GM21717 (cell line): Measurements from ENCODE around the gene HSBP1L1.

Source experiments
- ATAC-seq: cut with Tn5 transposase; IDR thresholded peaks from one replicate; pipeline ENCODE4 v1.9.1; 2021; ENCODE audit warnings: mild to moderate bottlenecking, moderate library complexity; ENCODE audit not compliant: unreplicated experiment

The HSBP1L1 gene

DNA sequence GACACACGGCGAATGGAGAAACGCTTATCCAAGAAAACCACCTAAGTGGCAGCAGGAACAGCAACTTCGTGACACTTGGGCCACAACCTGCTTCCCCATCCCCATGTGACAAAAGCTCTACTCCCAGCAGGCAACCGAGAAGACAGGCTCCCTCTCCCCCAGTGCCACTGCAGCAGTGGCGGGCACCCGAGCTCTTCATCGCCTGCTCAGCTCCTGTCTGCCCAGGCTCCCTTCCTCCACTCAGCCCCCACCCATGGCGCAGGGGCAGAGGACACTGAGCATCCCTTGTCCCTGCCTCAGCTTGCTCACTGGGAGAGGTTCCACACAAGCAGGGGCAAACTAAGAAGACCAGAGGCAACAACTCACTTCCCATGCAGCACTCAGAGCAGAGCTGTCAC, 35.9 kb upstream of the HSBP1L1 start:
- no peak for ATAC-seq

DNA sequence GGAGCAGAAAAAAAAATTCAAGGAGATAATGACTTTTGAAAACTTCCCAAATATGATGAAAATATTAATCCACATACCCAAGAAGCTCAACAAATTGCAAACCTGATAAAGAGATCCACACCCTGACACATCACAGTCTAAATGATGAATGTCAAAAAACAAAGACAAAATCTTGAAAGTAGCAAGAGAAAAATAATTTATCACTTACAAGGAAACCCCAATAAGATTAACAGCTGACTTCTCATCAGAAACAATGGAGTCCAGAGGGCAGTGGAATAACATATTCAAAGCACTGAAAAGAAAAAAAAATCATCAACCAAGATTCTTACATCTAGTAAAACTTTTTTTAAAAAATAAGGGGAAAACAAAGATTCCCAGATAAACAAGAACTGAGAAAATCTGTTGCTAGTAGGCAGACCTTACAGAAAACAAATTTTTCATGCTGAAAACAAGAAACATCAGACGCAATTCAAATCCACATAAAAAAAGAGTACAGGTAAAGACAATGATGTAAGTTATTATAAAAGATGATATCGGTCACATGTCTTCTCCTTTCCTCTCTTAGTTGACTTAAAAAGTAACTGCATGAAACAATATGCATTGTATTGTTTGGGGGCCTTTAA, 34.3 kb upstream of the HSBP1L1 start:
- ATAC-seq, result no peak

DNA sequence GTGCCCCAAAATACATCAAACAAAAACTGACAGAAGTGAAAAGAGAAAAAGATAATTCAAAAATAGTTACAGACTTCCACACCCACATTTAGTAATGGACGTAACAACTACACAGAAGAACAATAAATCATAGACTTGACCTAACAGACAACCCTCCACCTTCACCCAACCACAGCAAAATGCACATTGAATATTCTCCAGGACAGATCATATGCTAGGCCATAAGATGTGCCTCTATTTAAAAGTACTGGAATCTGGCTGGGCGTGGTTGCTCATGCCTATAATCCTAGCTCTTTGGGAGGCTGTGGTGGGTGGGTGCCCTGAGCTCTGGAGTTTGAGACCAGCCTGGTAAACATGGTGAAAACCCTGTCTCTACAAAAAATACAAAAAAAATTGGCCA, 33.0 kb upstream of the HSBP1L1 start:
- no peak for ATAC-seq

DNA sequence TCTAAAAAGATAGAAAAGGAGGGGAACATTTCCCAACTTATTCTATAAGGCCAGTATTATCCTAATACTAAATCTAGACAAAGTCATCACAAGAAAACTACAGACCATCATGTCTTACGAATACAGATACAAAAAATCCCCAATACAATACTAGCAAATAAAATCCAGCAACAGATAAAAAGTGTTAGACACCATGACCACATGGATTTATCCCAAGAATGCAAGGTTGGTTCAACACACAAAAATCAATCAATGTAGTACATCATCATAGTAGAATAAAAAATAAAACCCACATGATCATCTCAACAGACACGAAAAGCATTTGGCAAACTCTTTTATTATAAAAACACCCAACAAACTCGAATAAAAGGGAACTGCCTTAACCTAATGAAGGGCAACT, 31.5 kb upstream of the HSBP1L1 start:
- ATAC-seq, result no peak

DNA sequence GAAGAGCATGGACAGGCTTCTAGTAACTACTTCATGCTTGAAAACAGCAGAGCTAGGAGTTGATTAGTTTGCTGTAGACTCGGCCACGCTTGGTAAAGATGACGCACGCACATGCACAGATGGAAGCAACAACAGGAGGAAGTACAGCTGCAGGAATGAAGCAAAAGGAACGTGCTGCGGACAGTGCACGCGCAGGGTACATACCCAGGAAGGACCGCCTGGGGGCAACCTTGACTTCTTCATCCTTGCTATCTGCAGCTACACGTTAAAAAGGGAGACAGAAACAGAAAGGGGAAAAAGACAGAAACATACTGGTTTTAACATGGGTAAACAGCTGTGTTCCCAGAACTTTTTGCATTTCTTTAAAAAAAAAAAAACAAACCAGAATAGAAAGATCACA, 30.7 kb upstream of the HSBP1L1 start:
- ATAC-seq, result no peak

DNA sequence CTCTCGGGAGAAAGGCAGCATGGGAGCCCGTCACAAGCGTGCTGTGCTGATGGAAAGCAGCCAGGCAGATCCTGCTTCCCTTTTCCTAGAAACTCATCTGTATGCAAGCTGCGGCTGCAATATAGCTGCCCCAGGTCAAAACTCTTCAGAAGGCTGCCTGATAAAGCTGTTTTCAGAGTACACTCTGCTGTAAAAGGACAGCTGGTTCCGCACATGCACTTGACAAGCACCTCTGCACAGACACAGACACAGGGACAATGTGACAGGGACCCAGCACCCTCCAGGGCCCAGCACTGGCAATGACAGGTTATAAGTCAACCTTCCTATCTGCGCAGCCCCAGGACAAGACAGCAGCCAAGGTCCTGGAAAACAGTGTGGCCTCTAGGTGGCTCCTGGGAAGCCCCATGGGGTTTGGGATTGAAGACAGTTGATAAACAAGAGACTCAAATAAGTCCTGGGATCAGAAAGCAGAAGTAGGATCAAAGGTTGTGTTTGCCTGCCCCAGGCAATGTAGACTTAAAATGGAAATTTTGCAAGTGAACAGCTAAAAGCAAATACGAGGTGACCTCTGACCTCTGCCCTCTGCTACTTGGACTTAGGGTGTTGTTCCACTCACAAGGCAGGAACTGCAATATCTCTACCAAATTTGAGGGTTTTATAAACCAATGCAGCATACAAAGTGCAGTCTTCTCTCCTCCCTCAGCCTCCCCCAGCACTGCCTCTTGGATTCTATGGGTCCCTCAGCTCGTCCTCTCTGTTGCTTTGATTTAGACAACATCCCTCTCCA, 29.9 kb upstream of the HSBP1L1 start:
- ATAC-seq, result no peak

DNA sequence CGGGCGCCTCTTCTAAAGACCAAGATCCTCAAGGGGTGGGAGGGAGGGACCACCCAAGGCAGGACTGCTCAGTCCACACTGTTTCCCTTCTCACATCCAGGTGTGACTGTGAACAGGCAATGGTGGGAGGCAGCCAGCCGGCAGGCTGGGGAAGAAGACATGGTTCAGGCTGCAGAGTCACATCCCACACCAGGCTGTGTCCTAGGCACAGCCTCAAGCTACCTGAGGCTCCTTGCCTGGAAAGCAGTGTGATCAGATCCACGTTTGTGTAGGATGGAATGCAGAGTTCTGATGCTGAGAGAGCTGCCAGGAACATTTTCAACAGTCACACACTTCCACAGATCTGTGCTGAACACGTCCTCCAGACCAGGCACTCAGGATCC, 29.4 kb upstream of the HSBP1L1 start:
- no peak for ATAC-seq

DNA sequence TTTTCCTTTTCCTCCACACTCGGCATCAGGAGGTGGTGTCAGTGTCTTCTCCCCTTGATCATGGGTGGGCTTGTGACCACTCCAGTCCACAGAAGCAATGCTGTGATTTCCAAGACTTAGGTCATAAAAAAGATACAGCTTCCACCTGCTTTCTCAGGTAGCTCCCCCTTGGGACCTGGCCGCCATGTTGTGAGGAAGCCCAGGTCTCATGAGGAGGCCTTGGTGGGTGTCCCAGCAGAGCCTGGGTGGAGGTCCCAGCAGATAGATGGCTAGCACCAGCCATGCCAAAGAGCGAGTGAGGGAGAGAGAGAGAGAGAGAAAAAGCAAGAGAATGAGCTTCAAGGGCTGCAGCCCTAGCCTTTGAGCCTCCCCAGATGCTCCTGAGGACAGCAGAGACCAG, 28.9 kb upstream of the HSBP1L1 start:
- ATAC-seq, result no peak

DNA sequence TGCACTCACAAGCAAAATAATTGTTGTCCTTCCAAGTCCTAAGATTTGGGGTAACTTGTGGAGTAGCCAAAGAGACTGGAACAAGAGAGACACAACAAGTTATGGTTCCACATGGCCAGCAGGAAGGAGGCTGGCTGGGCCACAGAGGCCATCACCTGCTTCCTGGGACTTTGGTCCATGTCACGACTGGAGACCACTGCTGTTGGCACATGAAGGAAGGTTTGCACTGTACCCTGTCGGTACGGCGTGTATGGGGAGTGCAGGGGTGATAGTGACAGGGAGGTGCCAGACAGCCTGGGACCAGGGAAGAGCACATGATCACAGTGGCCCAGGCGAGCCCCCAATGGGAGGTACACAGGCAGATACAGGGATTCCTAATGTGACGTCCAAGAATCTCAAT, 28.5 kb upstream of the HSBP1L1 start:
- ATAC-seq, result no peak

DNA sequence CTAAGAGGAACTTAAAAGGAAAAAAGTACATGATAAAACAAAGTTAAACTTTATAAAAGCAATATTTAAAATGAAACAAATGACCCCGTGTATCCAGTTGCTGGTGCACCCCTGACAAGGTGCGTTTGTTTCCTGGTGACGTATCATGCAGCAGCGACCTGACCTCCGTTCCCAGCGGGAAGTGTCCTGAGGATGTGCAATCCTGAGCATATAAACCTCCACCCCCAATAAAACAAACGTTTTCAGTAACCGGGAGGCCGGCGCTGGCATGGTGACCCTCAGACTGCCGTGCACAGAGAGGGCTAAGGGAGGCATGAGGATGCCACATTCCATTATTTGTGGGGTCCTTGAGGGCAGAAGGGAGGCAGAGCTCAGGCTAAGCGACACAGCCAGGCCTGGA, 27.8 kb upstream of the HSBP1L1 start:
- ATAC-seq, result no peak

DNA sequence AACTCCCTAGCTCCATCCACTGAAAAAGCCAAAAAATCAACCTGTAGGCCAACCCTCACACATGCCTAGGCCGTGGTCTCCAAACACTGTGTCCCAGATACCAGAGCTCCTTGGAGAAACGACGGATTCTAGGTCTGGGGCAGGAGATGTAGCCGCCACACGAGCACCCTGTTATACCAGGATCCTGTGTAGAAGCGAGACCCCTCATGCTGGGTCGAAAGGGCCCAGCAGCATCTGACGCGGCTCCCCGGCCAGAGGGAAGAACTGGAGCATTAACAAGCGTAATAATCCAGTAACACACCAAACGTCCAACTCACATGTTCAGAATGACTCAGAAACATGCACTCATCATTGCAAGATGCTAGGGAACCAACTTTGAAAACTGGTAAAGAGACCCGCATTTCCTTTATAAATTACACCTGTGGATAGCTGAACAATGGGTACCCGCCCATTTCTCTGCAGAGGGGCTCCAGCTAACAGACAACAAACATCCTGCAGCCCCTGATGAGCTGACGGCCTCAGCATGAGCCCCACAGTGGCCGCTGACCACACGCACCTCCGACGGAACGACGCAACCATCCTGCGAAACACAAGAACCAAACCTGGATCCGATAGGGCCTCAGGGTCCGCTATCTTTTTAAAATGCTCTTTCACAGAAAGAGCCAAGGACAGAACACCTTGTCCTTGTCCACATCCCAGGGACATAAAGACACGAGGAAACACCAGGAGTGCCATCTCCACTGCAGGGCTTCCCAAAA, 27.2 kb upstream of the HSBP1L1 start:
- ATAC-seq, result no peak

DNA sequence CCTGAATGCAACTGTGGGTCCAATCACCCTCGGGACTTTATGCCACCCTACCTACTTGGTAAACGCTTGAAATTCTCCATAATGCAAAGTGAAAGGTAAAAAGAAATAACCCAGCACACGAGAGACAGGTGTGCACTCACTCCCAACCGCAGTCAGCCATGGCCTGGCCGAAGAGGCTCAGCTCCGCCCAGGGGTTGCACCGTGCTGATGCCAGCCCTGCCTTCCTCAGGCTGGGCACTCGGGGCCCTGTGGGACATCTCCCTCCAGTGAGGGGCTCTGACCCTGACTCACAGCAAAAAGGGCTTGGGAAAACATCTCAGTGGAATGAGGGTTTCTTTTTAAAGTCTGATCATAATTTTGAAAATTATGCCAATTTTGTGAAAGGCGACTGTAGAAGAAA, 26.2 kb upstream of the HSBP1L1 start:
- ATAC-seq, result no peak

DNA sequence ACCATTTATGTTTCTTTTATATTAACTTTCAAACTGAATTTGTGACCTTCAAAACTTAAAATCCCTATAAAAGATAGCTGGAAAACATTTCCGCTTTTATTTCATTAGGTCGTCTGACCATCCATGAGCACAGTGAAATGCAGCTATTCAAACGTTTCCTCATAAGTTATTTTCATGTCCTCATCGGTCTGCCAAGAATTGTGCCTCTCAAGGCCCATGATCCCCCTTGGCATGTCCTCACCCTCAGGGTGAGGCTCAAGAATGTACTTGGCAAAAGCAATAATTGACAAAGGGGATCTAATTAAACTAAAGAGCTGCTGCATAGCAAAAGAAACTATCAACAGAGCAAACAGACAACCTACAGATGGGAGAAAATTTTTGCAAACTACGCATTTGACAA, 25.3 kb upstream of the HSBP1L1 start:
- no peak for ATAC-seq

DNA sequence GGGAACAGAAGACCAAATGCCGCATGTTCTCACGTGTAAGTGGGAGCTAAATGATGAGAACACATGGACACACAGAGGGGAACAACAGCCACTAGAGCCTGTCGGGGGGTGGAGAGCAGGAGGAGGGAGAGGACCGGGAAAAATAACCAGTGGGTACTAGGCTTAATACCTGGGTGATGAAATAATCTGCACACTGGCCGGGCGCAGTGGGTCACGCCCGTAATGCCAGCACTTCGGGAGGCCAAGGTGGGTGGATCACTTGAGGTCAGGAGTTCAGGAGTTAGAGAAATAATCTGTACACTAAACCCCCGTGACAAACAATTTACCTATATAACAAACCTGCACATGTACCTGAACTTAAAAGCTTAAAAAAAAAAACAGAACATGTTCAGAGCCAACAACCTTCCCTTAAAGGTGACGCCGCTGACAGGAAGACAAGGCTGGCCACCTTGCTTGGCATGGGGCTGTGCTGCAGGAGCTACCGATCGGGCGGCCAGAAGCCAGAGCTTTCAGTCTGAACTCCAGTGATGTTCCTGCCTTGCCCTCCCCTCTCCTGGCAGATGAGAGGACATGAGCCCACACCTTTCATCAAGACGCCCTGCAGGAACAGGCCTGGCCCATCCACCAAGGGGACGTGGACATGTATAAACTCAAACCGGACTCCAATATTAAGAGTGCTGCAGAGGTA, 24.2 kb upstream of the HSBP1L1 start:
- no peak for ATAC-seq

DNA sequence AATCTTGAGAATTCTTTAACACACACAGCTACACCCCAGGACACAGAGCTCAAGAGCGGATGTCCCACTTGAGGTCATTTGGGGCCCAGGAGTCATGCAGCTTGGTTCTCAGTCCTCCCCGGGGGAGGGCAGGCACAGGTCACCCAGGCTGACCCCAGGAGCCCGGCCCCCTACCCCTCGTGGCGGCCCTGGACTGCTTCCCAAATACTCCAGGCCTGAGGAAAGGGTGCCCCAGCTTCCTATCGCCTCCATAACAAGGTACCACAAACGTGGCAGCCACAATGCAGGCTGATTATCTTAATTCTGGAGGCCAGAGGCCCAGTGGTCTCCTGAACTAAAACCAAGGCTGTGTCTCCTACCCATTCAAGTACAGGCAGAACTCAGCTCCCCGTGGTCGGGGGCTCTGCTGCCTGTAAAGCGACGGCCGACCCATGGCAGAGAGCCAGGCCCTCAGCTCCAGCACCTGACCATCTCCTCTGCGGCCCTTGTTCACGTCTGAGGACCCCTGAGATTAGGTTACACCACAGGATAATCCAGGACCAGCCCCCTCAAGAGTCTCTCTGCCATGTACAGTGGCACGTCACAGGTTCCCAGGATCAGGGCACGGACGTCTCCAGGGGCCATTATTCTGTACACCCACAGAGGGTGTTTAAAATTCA, 23.5 kb upstream of the HSBP1L1 start:
- ATAC-seq, result no peak

DNA sequence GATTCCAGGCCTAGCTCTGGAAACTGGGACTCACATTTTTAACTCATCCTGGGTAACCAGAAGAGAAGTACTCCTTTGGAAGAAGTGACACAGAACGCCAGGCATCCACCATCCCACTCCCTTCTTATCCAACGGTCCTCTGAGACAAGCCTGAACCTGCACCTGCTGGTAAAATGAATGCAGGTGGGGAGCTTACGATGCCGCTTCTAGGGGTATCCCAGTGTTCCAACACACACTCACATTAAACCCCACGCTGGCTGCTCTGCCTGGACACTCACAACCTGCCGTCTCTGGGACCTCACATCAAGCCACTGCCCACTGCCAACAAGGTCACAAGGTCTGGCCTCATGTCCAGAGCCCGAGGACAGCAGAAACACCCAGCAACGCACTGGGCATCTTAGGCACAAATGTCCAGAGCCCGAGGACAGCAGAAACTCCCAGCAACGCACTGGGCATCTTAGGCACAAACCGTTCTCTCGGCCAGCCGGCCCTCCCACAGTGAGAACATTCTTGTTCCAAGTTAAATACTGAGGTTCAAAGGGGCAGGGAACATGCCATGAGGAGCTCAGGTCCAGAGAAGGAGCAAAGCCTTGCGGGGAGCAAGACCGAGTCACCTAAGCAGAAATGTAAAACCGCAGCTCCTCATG, 22.8 kb upstream of the HSBP1L1 start:
- no peak for ATAC-seq

DNA sequence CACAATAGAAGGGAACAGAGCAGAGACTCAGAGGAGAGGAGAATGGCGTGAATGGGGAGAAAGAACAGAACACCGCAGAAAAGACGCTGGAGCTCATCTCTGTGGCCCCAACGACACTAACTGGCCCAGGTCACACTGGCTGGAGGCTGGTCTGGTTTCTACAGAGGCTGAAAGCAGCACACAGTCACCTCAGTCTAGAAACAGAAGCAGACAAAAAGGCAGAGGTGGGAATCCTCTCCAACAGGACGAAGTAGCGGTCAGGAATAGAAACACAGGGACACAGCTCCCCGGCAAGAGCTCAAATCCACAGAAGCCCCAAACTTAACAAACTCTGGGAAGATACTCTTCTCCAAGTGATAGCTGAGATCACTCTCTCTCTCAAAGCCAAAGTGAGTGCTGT, 22.2 kb upstream of the HSBP1L1 start:
- ATAC-seq, result no peak

DNA sequence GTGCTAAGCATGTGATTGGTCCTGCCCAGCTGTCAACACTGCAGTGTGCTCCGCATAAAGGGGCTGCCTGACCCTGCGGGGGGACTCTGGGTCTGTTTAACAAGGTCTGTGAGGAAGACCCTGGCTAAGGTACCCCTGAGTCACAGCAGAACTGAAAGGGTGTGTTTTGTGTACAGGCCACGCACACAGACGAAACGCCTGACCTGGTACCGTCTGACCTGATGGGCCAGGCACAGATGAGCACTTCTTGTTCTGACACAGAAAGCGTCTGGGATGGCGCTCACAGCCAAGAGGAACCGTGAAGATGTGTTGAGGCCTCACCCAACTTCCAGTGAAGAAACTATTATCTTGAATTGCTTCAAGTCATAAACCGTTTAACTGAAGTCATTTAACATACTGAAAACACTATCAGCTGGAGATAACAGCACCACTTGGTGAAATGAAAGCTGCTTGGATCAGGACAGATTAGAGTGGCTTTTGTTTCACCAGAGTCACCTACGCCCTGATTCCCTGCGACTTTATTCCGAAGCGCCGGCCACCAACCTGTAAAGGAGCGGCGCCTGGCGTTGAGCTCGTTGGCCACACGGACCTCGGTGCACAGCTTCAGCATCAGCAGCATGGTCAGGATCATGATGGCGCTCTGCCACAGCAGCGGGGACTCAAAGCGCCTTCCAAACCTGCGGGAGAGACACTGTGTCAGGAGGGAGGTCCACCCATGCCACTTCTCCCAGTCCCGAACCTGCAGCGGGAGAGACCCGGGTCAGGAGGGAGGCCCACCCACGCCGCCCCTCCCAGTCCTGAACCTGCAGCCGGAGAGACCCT, 21.4 kb upstream of the HSBP1L1 start:
- ATAC-seq, result no peak

DNA sequence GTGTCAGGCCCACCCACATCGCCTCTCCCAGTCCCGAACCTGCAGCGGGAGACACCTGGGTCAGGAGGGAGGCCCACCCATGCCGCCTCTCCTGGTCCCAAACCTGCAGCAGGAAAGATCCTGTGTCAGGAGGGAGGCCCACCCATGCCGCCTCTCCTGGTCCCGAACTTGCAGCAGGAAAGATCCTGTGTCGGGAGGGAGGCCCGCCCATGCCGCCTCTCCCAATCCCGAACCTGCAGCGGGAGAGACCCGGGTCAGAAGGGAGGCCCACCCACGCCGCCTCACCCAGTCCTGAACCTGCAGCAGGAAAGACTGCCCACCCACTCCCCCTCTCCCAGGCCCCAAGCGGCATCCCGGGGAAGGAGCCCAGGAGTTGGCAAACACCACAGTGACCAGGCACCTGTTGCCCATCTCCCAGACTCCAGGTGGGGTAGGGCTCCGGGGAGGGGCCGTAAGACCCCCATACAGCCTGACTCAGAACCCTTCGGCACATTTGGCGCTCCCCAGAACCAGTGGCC, 20.8 kb upstream of the HSBP1L1 start:
- no peak for ATAC-seq
